Erythroblast (primary cell): Measurements from ENCODE around the gene SMG9.

Source experiments
- GATA1 ChIP-seq: IDR thresholded peaks from 2 replicates; pipeline ENCODE4 v1.6.1; 2011; ENCODE audit warnings: low read depth, mild to moderate bottlenecking, control low read depth, low read length, moderate library complexity
- POLR2A ChIP-seq: IDR thresholded peaks from 2 replicates; pipeline ENCODE4 v1.6.1; 2011; ENCODE audit warnings: mild to moderate bottlenecking, low read length

DNA sequence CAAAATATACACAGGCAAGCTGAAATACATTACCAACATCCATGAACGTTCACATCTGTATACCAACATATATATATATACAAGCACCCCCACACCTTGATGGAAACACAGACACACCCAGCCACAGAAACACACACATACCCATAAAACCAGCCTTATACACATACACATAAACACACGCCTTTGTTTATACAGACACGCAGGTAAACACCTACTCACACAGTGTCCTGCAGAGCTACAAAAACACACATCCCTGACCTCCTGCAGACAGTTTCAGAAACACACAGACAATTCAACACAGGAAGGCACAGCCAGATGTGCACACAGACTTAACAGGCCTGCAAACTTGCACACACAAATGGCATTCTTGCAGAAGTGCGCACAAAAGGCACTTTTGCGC is 60.2 kb downstream of the SMG9 start:
- TF ChIP-seq POLR2A (no peak), GATA1 (no peak)
